WTC11 (cell line): ENCODE results near the gene ZNF787. TPM values are rescaled to one million over a fixed set of nuclear protein-coding genes. Genes with fewer than 3 reads are reported as not detected.

ENCODE experiments used
- ATAC-seq: fragments of 200-7000 bp; cut with Tn5 transposase; 2 replicates; pipeline ENCODE4 v1.10.0; 2021; ENCODE audit warnings: mild to moderate bottlenecking, moderate library complexity
- CTCF ChIA-PET: fragments of 300-600 bp; sonication (Branson Sonifier 250); formaldehyde crosslinking; loops from one replicate; lab custom pipeline; 2021; ENCODE audit warnings: antibody characterized with exemption; lab: Charles Lee
- POLR2A ChIA-PET: fragments of 350-600 bp; sonication (Branson Sonifier 250); formaldehyde crosslinking; loops from one replicate; lab custom pipeline; 2021; ENCODE audit warnings: antibody characterized with exemption; lab: Charles Lee
- DNase-seq: peaks from one replicate; pipeline ENCODE4 v3.0.0; 2021; ENCODE audit warnings: low spot score
- H3K27ac Mint-ChIP-seq: 2 replicates; pipeline ENCODE4 v1.8.0; 2021; ENCODE audit warnings: mixed read lengths
- H3K27me3 Mint-ChIP-seq: 2 replicates; pipeline ENCODE4 v1.8.0; 2021; ENCODE audit warnings: low read depth, mild to moderate bottlenecking, moderate library complexity, mixed read lengths
- H3K36me3 Mint-ChIP-seq: 2 replicates; pipeline ENCODE4 v1.8.0; 2021; ENCODE audit warnings: mixed read lengths
- H3K4me1 Mint-ChIP-seq: 2 replicates; pipeline ENCODE4 v1.8.0; 2022; ENCODE audit warnings: mixed read lengths
- H3K4me3 Mint-ChIP-seq: 2 replicates; pipeline ENCODE4 v1.8.0; 2021; ENCODE audit warnings: mild to moderate bottlenecking, moderate library complexity, mixed read lengths
- H3K9me3 Mint-ChIP-seq: 2 replicates; pipeline ENCODE4 v1.8.0; 2021; ENCODE audit warnings: mixed read lengths
- AR ChIP-seq: fragments of 250-450 bp; sonication (Bioruptor Pico); IDR thresholded peaks from 2 replicates; pipeline ENCODE4 v1.9.0; 2021; ENCODE audit warnings: mild to moderate bottlenecking
- ATF3 ChIP-seq: sonication (generic); formaldehyde crosslinking; conservative IDR thresholded peaks from 2 replicates; pipeline ENCODE4 v1.8.1; 2022; ENCODE audit warnings: mild to moderate bottlenecking, missing genetic modification reagents
- CBFB ChIP-seq: sonication (generic); formaldehyde crosslinking; IDR thresholded peaks from 2 replicates; pipeline ENCODE4 v1.8.1; 2022; ENCODE audit warnings: mild to moderate bottlenecking, low read depth, missing genetic modification reagents
- ELF4 ChIP-seq: sonication (generic); formaldehyde crosslinking; IDR thresholded peaks from 2 replicates; pipeline ENCODE4 v1.8.1; 2022; ENCODE audit warnings: low read depth, mild to moderate bottlenecking, moderate library complexity, missing genetic modification reagents
- NR3C1 ChIP-seq: sonication (generic); formaldehyde crosslinking; conservative IDR thresholded peaks from 2 replicates; pipeline ENCODE4 v1.8.1; 2023; ENCODE audit warnings: low read depth, mild to moderate bottlenecking, missing genetic modification reagents
- PRDM15 ChIP-seq: sonication (generic); formaldehyde crosslinking; IDR thresholded peaks from 2 replicates; pipeline ENCODE4 v1.8.0; 2022; ENCODE audit warnings: missing genetic modification reagents
- PREB ChIP-seq: sonication (generic); formaldehyde crosslinking; IDR thresholded peaks from 2 replicates; pipeline ENCODE4 v1.8.1; 2022; ENCODE audit warnings: mild to moderate bottlenecking, missing genetic modification reagents, moderate library complexity, borderline replicate concordance
- SMAD3 ChIP-seq: sonication (generic); formaldehyde crosslinking; IDR thresholded peaks from 2 replicates; pipeline ENCODE4 v1.8.0; 2022; ENCODE audit warnings: missing genetic modification reagents, mild to moderate bottlenecking, borderline replicate concordance
- TCF7 ChIP-seq: sonication (generic); formaldehyde crosslinking; IDR thresholded peaks from 2 replicates; pipeline ENCODE4 v1.8.0; 2022; ENCODE audit warnings: mild to moderate bottlenecking, low read depth, missing genetic modification reagents, moderate library complexity
- TEAD4 ChIP-seq: sonication (generic); formaldehyde crosslinking; IDR thresholded peaks from 2 replicates; pipeline ENCODE4 v1.8.0; 2022; ENCODE audit warnings: mild to moderate bottlenecking, missing genetic modification reagents
- ZNF138 ChIP-seq: sonication (generic); formaldehyde crosslinking; conservative IDR thresholded peaks from 2 replicates; pipeline ENCODE4 v1.8.1; 2022; ENCODE audit warnings: mild to moderate bottlenecking, moderate library complexity, missing genetic modification reagents
- ZNF317 ChIP-seq: sonication (generic); formaldehyde crosslinking; IDR thresholded peaks from 2 replicates; pipeline ENCODE4 v1.8.1; 2023; ENCODE audit warnings: low read depth, mild to moderate bottlenecking, moderate library complexity, missing genetic modification reagents, borderline replicate concordance
- ZNF423 ChIP-seq: fragments of 250-450 bp; sonication (Bioruptor Pico); IDR thresholded peaks from 2 replicates; pipeline ENCODE4 v2.1.2; 2022; ENCODE audit warnings: mild to moderate bottlenecking, moderate library complexity
- ZSCAN18 ChIP-seq: fragments of 250-450 bp; sonication (Bioruptor Pico); IDR thresholded peaks from 2 replicates; pipeline ENCODE4 v2.1.2; 2022; ENCODE audit warnings: mild to moderate bottlenecking, moderate library complexity
- total RNA-seq: library from RNA; stranded (reverse); gene quantifications from 3 replicates; pipeline ENCODE4 v1.2.3, GENCODE V29; 2021
- TF ChIP-seq, protein P1 (sequence below): sonication (generic); formaldehyde crosslinking; IDR thresholded peaks from 2 replicates; pipeline ENCODE4 v1.8.0; 2022; ENCODE audit warnings: mild to moderate bottlenecking, missing genetic modification reagents

The ZNF787 gene
- total RNA-seq, 1 experiment from 2014 or later = 62.9 TPM

GRCh38 chr19:56124578-56124977 is 3.5 kb upstream of the ZNF787 start:
- no peaks in the 10 kb centered on the region for H3K36me3 Mint-ChIP-seq
- no peak for DNase-seq
- no peaks in the 10 kb centered on the region for H3K9me3 Mint-ChIP-seq
- H3K27me3 Mint-ChIP-seq = no peaks in the 10 kb centered on the region
- ChIA-PET CTCF (interaction anchor here (0.8 kb wide), 1 partner anchor 44 kb away, joined by 3 read pairs; no protein-coding TSS in a partner anchor), POLR2A (no interaction called here)
- no peak overlapping the region for H3K4me3 Mint-ChIP-seq
- H3K4me1 Mint-ChIP-seq = peaks cover 12% of the 10 kb centered on the region
- no peak for ATAC-seq
- H3K27ac Mint-ChIP-seq = no peak overlapping the region
- TF ChIP-seq SMAD3 (no peak), TCF7 (CRISPR knock-in tag) (no peak), CBFB (CRISPR knock-in tag) (no peak), ATF3 (CRISPR knock-in tag) (no peak), ZNF138 (CRISPR knock-in tag) (no peak), NR3C1 (no peak), ZSCAN18 (no peak), AR (no peak), ELF4 (no peak), PRDM15 (CRISPR knock-in tag) (no peak), PREB (CRISPR knock-in tag) (no peak), TEAD4 (CRISPR knock-in tag) (no peak), ZNF317 (CRISPR knock-in tag) (no peak), ZNF423 (CRISPR knock-in tag) (no peak)
- TF ChIP-seq, protein P1, sequence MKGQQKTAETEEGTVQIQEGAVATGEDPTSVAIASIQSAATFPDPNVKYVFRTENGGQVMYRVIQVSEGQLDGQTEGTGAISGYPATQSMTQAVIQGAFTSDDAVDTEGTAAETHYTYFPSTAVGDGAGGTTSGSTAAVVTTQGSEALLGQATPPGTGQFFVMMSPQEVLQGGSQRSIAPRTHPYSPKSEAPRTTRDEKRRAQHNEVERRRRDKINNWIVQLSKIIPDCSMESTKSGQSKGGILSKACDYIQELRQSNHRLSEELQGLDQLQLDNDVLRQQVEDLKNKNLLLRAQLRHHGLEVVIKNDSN (CRISPR knock-in tag) = no peak
